ENCODE measurements around the gene ANKRD65.

The ANKRD65 gene

DNA sequence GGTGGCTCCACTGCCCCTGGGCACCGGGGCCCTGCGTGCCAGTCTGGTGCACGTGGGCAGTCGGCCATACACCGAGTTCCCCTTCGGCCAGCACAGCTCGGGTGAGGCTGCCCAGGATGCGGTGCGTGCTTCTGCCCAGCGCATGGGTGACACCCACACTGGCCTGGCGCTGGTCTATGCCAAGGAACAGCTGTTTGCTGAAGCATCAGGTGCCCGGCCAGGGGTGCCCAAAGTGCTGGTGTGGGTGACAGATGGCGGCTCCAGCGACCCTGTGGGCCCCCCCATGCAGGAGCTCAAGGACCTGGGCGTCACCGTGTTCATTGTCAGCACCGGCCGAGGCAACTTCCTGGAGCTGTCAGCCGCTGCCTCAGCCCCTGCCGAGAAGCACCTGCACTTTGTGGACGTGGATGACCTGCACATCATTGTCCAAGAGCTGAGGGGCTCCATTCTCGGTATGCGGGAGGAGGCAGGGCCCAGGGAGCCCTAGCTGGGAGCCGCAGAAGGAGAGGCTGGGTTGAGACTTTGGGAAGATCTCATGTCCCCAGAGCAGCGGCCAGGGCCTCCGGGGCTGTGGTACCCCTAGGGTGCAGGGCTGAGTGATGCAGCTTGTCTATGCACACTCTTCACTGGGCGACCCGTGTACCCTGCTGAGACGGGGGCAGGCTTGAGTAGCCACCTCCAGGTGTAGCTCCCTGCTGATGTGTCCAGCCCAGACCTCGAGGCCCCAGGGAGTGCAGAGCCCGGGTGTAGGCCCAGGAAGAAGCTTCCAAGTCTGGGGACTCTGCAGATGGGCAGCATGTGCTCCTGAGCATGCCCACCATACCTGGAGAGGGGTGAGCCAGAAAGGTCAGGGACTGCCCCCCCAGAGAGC lies 16.2 kb upstream of the ANKRD65 start:
- CTCF ChIA-PET, result interaction anchor here (0.7 to 2.4 kb wide), 3 partner anchors 38 to 68 kb away, joined by 3 to 8 read pairs (median 3); partner anchors contain the start of gene CCNL2
- Mint-ChIP-seq H3K27ac (no peak overlapping the region), H3K36me3 (no peaks in the 10 kb centered on the region), H3K27me3 (peaks cover 76% of the 10 kb centered on the region), H3K9me3 (no peaks in the 10 kb centered on the region), H3K4me3 (no peak overlapping the region), H3K4me1 (peaks cover 9% of the 10 kb centered on the region)
- no peak for DNase-seq

DNA sequence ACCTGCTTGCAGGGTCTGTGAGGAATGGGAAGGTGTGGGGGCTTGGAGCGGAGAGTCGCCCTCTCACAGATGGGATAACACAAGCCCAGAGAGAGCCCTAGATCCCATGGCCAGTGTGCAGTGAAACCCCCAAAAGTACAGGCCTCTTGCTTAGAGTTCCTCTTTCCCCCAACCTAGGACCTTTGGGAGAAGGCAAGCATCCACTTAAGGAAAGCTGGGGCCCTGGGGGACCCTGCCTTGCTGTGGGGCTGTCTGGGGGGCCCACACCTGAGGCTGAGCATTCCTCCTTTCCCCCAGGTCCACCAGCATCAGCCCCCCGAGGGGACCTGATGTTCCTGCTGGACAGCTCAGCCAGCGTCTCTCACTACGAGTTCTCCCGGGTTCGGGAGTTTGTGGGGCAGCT lies 15.6 kb upstream of the ANKRD65 start:
- H3K27ac Mint-ChIP-seq, result no peak overlapping the region
- peaks cover 83% of the 10 kb centered on the region for H3K27me3 Mint-ChIP-seq
- H3K4me3 Mint-ChIP-seq, result no peak overlapping the region
- CTCF ChIA-PET, result interaction anchor here (0.7 to 2.4 kb wide), 2 partner anchors 54 to 68 kb away, joined by 3 to 8 read pairs; no protein-coding TSS in a partner anchor
- DNase-seq, result no peak
- H3K9me3 Mint-ChIP-seq, result no peaks in the 10 kb centered on the region
- H3K4me1 Mint-ChIP-seq, result peaks cover 9% of the 10 kb centered on the region
- H3K36me3 Mint-ChIP-seq, result no peaks in the 10 kb centered on the region

DNA sequence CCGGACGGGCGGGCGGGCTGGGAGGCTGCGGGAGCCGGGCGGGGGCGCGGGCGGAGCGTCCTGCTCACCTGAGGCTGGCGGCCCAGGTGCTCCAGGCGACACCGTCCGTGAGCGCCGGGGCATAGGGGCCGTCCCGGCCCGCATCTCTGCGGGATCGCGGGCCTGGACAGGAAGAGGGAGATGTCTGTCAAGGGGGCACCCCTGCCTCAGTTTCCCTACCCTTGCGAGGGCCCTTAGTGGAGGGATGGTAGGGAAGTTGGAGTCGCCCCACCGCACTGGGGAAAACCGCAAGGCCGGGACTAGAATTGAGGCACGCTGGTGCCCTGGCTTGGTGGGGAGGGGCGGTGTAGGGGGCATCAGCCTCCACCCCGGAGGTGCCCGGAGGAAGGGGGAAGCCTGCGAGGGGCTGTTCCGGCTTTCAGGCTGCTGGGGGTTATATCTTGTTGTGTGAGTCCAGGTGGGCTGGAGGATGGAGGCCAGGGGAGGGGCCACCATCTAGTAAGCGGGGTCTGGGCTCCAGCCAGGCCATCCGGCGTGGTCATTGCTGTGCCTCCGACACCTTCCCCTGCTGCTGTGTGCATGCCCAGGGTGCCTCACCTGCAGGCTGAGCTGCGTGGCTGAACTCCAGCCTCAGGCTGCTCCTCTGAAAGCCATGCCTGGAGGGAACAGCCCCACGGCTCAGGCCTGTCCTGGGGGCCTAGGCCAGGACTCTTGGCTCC lies 15.0 kb upstream of the ANKRD65 start:
- Mint-ChIP-seq H3K4me3 (peak overlapping the region; percentile 50), H3K27ac (no peak overlapping the region), H3K9me3 (no peaks in the 10 kb centered on the region), H3K27me3 (peaks cover 86% of the 10 kb centered on the region), H3K4me1 (peaks cover 9% of the 10 kb centered on the region), H3K36me3 (no peaks in the 10 kb centered on the region)
- CTCF ChIA-PET, result no interaction called here
- DNase-seq, result no peak

DNA sequence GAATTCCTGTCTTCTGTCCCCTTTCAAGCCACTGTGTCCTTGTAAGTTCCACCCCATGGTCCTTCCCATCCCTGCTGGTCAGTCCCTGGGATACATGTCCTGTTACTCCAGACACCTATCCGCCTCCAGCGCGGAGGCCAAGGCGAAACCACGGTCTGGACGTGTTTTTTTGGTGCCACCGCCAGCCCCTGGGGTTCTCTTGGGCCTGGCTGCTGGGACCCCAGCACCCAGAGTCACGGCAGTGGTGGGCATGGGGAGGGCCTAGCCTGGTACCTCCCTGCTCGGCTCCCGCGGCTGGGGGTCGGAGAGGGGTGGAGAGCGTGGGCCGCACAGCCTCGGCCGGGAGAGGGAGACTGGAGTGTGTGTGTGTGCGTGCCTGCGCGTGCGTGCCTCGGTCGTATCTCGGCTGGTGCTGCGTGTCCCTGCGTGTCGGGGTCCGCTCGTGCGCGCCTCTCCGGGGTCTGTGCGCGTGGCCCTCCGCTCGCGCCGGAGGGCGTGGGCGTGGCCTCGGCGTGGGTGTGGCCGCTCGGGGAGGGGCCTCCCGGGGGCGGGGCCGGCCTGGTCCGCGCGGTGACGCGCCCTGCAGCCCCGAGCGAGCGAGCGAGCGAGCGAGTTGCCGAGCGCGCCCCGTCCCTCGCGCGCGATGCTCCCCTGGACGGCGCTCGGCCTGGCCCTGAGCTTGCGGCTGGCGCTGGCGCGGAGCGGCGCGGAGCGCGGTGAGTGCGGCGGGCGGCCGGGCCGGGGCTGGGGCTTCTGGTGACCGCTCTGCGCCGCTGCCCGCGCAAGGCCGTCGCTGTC lies 14.2 kb upstream of the ANKRD65 start, which contains the start of gene VWA1:
TSS of gene VWA1 (plus strand) at position 585 of the 798 bp plus-strand sequence. CDS start at position 644, 59 bp downstream.
- Mint-ChIP-seq H3K4me1 (peaks cover 9% of the 10 kb centered on the region), H3K9me3 (no peaks in the 10 kb centered on the region), H3K27ac (no peak within 1 kb of the TSS), H3K36me3 (no peaks in the 10 kb centered on the region), H3K4me3 (peak within 1 kb of the TSS; percentile 50), H3K27me3 (peaks cover 84% of the 10 kb centered on the region)
- CTCF ChIA-PET, result no interaction called here
- DNase-seq, result peak; percentile 74

DNA sequence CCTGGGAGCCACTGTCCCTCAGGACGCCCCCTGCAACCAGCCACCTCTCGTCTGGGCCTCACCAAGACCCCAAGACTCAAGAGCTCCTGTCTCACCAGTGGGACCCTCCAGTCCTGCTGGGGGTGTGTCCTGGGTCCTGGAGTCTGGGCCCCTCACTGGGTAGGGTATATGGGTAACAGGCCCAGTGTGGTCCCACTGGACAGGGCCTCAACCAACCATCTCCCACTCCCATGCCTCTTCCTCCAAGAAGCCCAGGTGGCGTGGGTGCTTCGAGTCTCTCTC lies 13.7 kb upstream of the ANKRD65 start:
- no peaks in the 10 kb centered on the region for H3K9me3 Mint-ChIP-seq
- H3K27ac Mint-ChIP-seq, result no peak overlapping the region

DNA sequence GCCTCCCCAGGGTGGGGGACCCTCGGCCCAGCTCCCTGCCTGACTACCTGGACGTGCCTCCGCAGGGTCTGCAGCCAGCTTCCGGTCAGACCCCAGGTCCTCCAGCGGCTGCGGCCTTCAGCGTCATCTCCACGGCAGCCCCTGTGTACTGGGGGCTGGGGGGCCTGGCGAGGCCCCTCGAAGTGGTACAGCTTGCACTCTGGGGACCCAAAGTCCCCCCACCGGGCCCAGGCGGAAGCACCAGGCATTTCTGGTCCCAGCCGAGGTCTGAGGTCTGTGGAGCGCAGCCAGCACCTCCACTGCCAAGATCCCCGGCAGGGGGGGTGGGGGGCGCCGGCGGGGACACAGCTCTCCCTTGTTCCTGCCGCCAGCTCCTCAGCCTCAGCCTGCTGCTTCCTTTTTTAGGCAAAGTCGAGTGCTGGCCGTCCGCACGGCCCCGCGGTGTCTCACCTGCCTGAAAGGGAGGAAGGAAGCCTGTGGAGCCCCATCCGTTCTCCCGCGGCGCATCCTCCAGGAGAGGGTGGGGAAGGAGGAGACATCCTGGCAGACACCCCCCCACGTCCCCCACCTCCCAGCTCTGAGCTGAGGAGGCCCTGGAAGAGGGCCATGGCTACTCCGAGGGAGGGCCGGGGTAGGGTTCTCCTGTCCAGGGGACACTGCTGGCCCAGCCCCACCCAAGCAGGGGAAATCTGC lies 13.2 kb upstream of the ANKRD65 start:
- Mint-ChIP-seq H3K27ac (no peak overlapping the region), H3K36me3 (no peaks in the 10 kb centered on the region), H3K27me3 (peaks cover 88% of the 10 kb centered on the region), H3K4me3 (no peak overlapping the region), H3K9me3 (no peaks in the 10 kb centered on the region), H3K4me1 (peaks cover 9% of the 10 kb centered on the region)
- CTCF ChIA-PET, result interaction anchor here (1.0 to 1.6 kb wide), 3 partner anchors 26 to 59 kb away, joined by 3 to 4 read pairs (median 4); partner anchors contain the start of gene AURKAIP1
- no peak for DNase-seq

More for the DNA sequence above, 13.7 kb upstream of the ANKRD65 start:
- H3K36me3 Mint-ChIP-seq, result no peaks in the 10 kb centered on the region
- H3K27me3 Mint-ChIP-seq, result peaks cover 83% of the 10 kb centered on the region
- H3K4me1 Mint-ChIP-seq, result peaks cover 9% of the 10 kb centered on the region
- peak overlapping the region; percentile 18 for H3K4me3 Mint-ChIP-seq
- CTCF ChIA-PET, result interaction anchor here (1.3 to 1.6 kb wide), 2 partner anchors 27 to 59 kb away, joined by 3 to 4 read pairs; partner anchors contain the start of gene AURKAIP1
- no peak for DNase-seq

DNA sequence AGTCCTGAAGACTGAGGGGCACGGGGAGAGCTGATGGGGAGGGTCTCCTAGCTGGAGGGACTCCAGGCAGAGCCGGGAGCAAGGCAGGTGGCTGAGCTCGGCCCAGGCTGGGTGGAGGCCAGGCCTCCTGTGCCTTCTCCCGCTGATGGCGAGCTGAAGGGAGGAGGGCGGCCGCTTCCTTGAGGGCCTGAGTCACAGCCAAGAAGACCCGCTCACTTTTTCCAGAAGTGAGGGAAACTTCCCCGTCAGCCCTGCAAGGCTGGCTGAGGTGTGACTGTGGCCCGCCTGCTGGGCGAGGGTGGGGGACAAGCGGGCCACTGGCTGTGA lies 12.7 kb upstream of the ANKRD65 start:
- CTCF ChIA-PET, result interaction anchor here (1.0 to 1.6 kb wide), 3 partner anchors 26 to 58 kb away, joined by 3 to 4 read pairs (median 4); partner anchors contain the start of gene AURKAIP1
- peaks cover 90% of the 10 kb centered on the region for H3K27me3 Mint-ChIP-seq
- no peak overlapping the region for H3K4me3 Mint-ChIP-seq
- no peak for DNase-seq
- no peaks in the 10 kb centered on the region for H3K36me3 Mint-ChIP-seq
- H3K4me1 Mint-ChIP-seq, result peaks cover 9% of the 10 kb centered on the region
- H3K27ac Mint-ChIP-seq, result no peak overlapping the region
- H3K9me3 Mint-ChIP-seq, result no peaks in the 10 kb centered on the region

DNA sequence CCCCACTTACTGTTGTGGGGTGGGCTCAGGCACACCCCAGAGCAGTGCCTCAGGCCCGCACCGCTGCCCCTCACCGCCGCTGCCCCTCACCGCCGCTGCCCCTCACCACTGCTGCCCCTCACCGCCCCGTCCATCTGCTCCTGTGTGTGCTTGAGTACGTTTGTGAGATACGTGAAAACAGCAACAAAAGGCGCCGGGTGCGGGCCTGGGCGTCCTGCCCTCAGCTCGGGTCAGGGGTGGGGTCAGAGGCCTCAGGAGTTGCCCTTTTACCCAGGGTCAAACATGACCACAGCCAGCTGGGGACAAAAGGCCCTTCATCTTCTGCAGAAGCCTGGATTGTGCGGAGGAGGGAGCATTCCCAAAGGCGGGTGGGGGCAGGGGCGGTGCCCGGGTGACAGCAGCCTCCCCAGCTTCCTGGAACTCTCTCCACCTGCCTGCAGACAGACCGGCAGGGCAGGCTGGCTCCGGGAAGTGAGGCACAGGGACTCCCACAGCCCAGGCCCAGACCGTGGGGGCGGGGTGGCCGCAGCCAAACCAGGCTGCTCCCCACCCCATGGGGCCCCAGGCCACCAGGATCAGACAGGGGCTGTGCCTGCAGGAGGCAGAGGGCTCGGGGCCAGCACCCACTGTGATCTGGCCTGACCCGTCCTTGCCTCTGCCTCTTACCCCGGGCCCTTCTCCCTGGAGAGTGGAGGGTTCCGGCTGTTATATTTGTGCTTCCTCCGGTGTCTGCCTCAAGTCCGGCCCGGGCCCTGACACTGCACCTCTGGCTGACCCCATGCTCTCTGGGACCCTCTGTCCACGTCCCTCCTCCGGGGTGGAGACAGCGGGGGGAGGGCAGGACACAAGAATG lies 12.1 kb upstream of the ANKRD65 start:
- H3K27me3 Mint-ChIP-seq, result peaks cover 90% of the 10 kb centered on the region
- no peak for DNase-seq
- no peak overlapping the region for H3K4me3 Mint-ChIP-seq
- H3K27ac Mint-ChIP-seq, result no peak overlapping the region
- H3K36me3 Mint-ChIP-seq, result no peaks in the 10 kb centered on the region
- CTCF ChIA-PET, result interaction anchor here (1.3 to 1.6 kb wide), 2 partner anchors 25 to 58 kb away, joined by 3 to 4 read pairs; partner anchors contain the start of gene AURKAIP1
- peaks cover 12% of the 10 kb centered on the region for H3K4me1 Mint-ChIP-seq
- no peaks in the 10 kb centered on the region for H3K9me3 Mint-ChIP-seq

DNA sequence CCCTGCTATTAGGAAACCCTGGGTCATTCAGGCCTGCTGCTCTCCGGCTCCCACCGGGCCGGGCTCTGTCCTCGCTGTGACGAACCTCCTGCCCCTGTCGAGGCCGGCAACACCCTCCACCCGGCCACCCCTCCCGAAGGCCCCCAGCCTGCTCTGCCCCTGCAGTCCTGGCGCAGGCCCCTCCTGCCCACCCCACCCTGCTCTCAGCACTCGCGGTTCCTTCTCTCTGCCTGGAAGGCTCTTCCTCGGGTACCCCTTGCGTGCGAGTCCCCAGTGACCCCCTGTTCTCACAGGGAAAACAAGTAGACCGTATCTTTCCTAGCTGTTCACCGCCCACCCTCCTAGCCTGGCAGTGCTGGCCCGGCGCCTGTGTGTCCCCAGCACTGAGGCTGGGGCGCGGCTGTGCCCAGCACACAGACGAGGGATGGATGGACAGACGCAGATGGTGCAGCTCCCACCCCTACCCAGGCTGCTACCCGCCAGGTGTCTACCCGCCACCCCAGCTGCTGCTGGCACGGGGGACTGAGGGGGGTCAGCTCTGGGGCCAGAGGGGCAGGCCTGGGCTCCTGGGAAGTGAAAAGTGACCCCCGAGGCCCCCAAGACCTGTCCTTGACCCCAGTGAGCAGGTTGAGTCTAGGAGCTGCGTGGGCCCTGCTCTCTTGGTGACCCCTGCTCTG lies 11.3 kb upstream of the ANKRD65 start:
- Mint-ChIP-seq H3K27ac (no peak overlapping the region), H3K4me1 (peaks cover 12% of the 10 kb centered on the region), H3K9me3 (no peaks in the 10 kb centered on the region), H3K4me3 (no peak overlapping the region), H3K36me3 (no peaks in the 10 kb centered on the region), H3K27me3 (peaks cover 84% of the 10 kb centered on the region)
- CTCF ChIA-PET, result interaction anchor here (2.1 kb wide), 1 partner anchor 9 kb away, joined by 9 read pairs; no protein-coding TSS in a partner anchor
- DNase-seq, result no peak

DNA sequence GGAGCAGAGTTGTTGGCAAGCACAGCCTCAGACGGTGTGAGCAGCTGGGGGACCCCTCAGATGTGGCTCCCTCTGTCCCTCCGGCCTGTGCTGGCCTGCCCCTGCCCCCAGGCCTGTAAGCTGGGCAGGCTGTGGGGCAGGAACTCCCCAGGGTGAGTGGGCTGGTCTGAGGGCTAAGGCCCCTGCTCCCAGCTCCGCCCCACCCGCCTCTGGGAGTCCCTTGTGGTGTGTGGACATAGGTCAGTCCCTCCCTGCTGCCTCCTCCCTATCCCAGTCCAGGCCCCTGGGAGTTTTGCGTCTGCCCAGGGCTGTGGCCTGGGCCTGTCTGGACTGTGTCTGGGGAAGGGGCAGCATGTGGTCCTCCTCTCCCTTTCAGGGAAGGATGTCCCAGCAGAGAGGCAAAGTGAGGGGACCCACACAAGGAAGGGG lies 10.8 kb upstream of the ANKRD65 start:
- no peak for DNase-seq
- Mint-ChIP-seq H3K27ac (no peak overlapping the region), H3K27me3 (peaks cover 83% of the 10 kb centered on the region), H3K9me3 (no peaks in the 10 kb centered on the region), H3K4me1 (peaks cover 12% of the 10 kb centered on the region), H3K36me3 (no peaks in the 10 kb centered on the region), H3K4me3 (no peak overlapping the region)
- CTCF ChIA-PET, result interaction anchor here (2.1 kb wide), 1 partner anchor 9 kb away, joined by 9 read pairs; no protein-coding TSS in a partner anchor

DNA sequence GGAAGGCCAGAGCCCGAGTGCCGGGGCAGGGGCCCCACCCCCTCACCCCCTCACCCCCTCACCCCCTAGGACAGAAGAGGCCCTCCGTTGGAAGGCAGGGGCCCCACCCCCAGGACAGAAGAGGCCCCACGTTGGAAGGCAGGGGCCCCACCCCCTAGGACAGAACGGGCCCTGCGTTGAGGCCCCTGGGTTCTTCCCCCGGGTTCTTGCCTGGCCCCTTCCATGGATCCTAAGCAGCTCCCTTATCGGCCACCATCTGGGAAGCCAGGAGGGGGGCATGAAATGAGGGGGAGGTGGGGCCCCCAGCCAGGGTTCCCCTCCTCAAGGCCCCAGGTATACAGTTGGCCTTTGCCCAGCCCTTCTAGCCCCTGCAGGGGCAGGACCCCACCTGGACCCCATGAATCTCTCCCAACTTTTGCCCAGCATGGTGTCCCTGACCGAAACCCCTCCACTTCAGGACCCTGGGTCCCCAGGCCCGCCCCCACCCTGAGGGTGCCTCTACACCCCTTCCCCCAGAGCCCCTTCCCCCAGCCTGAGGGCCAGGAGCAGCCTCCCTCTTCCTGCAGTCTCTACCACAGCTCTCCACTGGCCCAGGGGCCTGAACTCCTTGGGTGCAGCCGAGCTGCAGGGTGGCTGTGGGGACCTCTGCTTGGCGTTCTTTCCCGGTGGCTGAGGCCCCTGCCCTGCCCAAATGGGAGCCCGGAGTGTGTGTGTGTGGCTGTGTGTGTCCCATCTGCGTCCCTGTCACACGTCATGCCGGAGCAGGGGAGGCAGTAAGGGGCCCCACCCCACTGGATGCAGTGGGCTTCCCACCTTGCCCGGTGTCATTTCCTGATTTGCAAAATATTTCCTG lies 10.1 kb upstream of the ANKRD65 start:
- DNase-seq, result no peak
- CTCF ChIA-PET, result interaction anchor here (1.1 to 2.1 kb wide), 2 partner anchors 10 to 13 kb away, joined by 3 to 9 read pairs; no protein-coding TSS in a partner anchor

More for the DNA sequence above, 10.1 kb upstream of the ANKRD65 start:
- Mint-ChIP-seq H3K27ac (no peak overlapping the region), H3K27me3 (peaks cover 83% of the 10 kb centered on the region), H3K36me3 (no peaks in the 10 kb centered on the region), H3K4me1 (peaks cover 10% of the 10 kb centered on the region), H3K4me3 (no peak overlapping the region), H3K9me3 (no peaks in the 10 kb centered on the region)

Data from activated naive CD4-positive, alpha-beta T cell treated with anti-CD3 and anti-CD28 coated beads, Interleukin-2, amount 10 ng/mL, durations not matched to agents 7 days and 5 days (primary cell).